ENCODE data around the gene BRD4.

DNA sequence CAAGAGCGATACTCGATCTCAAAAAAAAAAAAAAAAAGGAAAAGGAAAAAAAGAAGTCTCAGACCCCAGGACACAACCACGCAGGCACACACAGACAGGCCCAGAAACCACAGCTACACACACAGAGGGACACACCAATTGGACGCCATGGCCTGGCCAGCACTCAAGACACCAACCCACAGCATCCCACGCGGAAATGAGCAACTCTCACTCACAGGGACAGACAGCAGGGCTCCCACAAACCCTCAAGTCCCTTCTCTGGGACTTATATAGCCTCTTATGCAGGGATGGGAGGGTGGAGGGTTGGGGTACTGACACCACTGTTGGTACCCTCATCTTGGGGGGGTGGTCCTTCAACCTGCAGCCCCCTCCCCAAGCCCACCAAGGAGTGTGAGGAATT lies 137.4 kb downstream of the BRD4 start:
- TF ChIP-seq, protein P1, sequence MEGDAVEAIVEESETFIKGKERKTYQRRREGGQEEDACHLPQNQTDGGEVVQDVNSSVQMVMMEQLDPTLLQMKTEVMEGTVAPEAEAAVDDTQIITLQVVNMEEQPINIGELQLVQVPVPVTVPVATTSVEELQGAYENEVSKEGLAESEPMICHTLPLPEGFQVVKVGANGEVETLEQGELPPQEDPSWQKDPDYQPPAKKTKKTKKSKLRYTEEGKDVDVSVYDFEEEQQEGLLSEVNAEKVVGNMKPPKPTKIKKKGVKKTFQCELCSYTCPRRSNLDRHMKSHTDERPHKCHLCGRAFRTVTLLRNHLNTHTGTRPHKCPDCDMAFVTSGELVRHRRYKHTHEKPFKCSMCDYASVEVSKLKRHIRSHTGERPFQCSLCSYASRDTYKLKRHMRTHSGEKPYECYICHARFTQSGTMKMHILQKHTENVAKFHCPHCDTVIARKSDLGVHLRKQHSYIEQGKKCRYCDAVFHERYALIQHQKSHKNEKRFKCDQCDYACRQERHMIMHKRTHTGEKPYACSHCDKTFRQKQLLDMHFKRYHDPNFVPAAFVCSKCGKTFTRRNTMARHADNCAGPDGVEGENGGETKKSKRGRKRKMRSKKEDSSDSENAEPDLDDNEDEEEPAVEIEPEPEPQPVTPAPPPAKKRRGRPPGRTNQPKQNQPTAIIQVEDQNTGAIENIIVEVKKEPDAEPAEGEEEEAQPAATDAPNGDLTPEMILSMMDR (IDR thresholded peaks at IDR 0.05): no peak
- no peak for TF ChIP-seq POLR2A (IDR thresholded peaks at IDR 0.05)
